Neural cell (in vitro differentiated cells): Measurements from ENCODE around the gene STYXL2. TPM values are rescaled to one million over a fixed set of nuclear protein-coding genes. Genes with fewer than 3 reads are reported as not detected.
A peak's percentile ranks its signal among the peaks of the same experiment; 100 is the strongest.

Experiments used
- H2AFZ ChIP-seq: fragments of 200-600, 300-800 bp; sonication (generic), shearing (Covaris generic); 2 replicates; pipeline ENCODE4 v1.6.0; 2014; ENCODE audit warnings: low read depth, mild to moderate bottlenecking, antibody characterized with exemption, low read length, moderate library complexity
- H3F3A ChIP-seq: fragments of 200-600 bp; shearing (Covaris generic); 2 replicates; pipeline ENCODE4 v1.6.1; 2016; ENCODE audit warnings: mild to moderate bottlenecking, moderate library complexity, mixed read lengths, antibody characterized with exemption, low read length; ENCODE audit not compliant: insufficient read depth, poor library complexity, severe bottlenecking
- H3K27ac ChIP-seq: fragments of 200-600, 300-800 bp; sonication (generic), shearing (Covaris generic); 2 replicates; pipeline ENCODE4 v1.5.1; 2014; ENCODE audit warnings: mild to moderate bottlenecking, low read length, moderate library complexity
- H3K27me3 ChIP-seq: fragments of 300-800, 200-600 bp; sonication (generic), shearing (Covaris generic); 2 replicates; pipeline ENCODE4 v1.6.0; 2014; ENCODE audit warnings: mild to moderate bottlenecking, low read depth, low read length, moderate library complexity; ENCODE audit not compliant: insufficient read depth
- H3K36me3 ChIP-seq: fragments of 300-800, 200-600 bp; sonication (generic), shearing (Covaris generic); 2 replicates; pipeline ENCODE4 v1.5.1; 2014; ENCODE audit warnings: mild to moderate bottlenecking, antibody characterized with exemption, low read length, moderate library complexity; ENCODE audit not compliant: insufficient read depth
- H3K4me2 ChIP-seq: fragments of 300-800, 200-600 bp; sonication (generic), shearing (Covaris generic); 2 replicates; pipeline ENCODE4 v1.6.0; 2014; ENCODE audit warnings: mild to moderate bottlenecking, low read length
- H3K4me3 ChIP-seq: fragments of 300-800, 200-600 bp; sonication (generic), shearing (Covaris generic); 2 replicates; pipeline ENCODE4 v1.5.1; 2014; ENCODE audit warnings: mild to moderate bottlenecking, low read length, moderate library complexity
- H3K79me2 ChIP-seq: fragments of 200-600 bp; shearing (Covaris generic); replicated peaks from 2 replicates; pipeline ENCODE4 v1.6.0; 2014; ENCODE audit warnings: mild to moderate bottlenecking, low read length, moderate library complexity; ENCODE audit not compliant: insufficient read depth
- H3K9ac ChIP-seq: fragments of 300-800, 200-600 bp; sonication (generic), shearing (Covaris generic); 2 replicates; pipeline ENCODE4 v1.6.1; 2016; ENCODE audit warnings: mild to moderate bottlenecking, low read length, mixed read lengths
- H3K9me2 ChIP-seq: fragments of 200-600 bp; shearing (Covaris generic); 2 replicates; pipeline ENCODE4 v1.6.1; 2016; ENCODE audit warnings: mild to moderate bottlenecking, low read length, mixed read lengths; ENCODE audit not compliant: insufficient read depth
- H3K9me3 ChIP-seq: fragments of 200-600, 300-800 bp; sonication (generic), shearing (Covaris generic); 2 replicates; pipeline ENCODE4 v1.6.1; 2016; ENCODE audit warnings: mild to moderate bottlenecking, mixed run types, low read length, moderate library complexity, mixed read lengths
- H4K20me1 ChIP-seq: fragments of 200-600 bp; shearing (Covaris generic); 2 replicates; pipeline ENCODE4 v1.6.1; 2016; ENCODE audit warnings: mild to moderate bottlenecking, mixed run types; ENCODE audit not compliant: insufficient read depth
- EP300 ChIP-seq: fragments of 450-650 bp; conservative IDR thresholded peaks from 2 replicates; pipeline ENCODE4 v1.6.1; 2014; ENCODE audit warnings: antibody characterized with exemption, mild to moderate bottlenecking, moderate library complexity; ENCODE audit not compliant: poor library complexity, severe bottlenecking
- EZH2 ChIP-seq: fragments of 200-600, 300-800 bp; shearing (Covaris generic), sonication (generic); IDR thresholded peaks from 2 replicates; pipeline ENCODE4 v1.6.1; 2014; ENCODE audit warnings: antibody characterized with exemption, low read length, borderline replicate concordance, mild to moderate bottlenecking; ENCODE audit not compliant: insufficient read depth, poor library complexity, severe bottlenecking
- MXI1 ChIP-seq: fragments of 450-650 bp; conservative IDR thresholded peaks from 2 replicates; pipeline ENCODE4 v1.6.1; 2014; ENCODE audit warnings: antibody characterized with exemption, mild to moderate bottlenecking; ENCODE audit not compliant: poor library complexity, severe bottlenecking
- POLR2AphosphoS5 ChIP-seq: IDR thresholded peaks from 2 replicates; pipeline ENCODE4 v1.6.1; 2012
- RAD21 ChIP-seq: fragments of 450-650 bp; conservative IDR thresholded peaks from 2 replicates; pipeline ENCODE4 v1.6.1; 2014; ENCODE audit warnings: antibody characterized with exemption, mild to moderate bottlenecking, moderate library complexity
- SMC3 ChIP-seq: fragments of 450-650 bp; conservative IDR thresholded peaks from 2 replicates; pipeline ENCODE4 v1.6.1; 2014; ENCODE audit warnings: antibody characterized with exemption, mild to moderate bottlenecking, moderate library complexity; ENCODE audit not compliant: poor library complexity
- TAF1 ChIP-seq: IDR thresholded peaks from 2 replicates; pipeline ENCODE4 v1.6.1; 2012; ENCODE audit warnings: low read depth
- polyA plus RNA-seq: library from polyadenylated mRNA; depleted of rRNA; stranded (reverse); fragments of >200 nt; gene quantifications from 2 replicates; pipeline ENCODE4 v1.2.3, GENCODE V29; 2014
- TF ChIP-seq, protein P1 (sequence below): IDR thresholded peaks from 2 replicates; pipeline ENCODE4 v1.6.1; 2012; ENCODE audit warnings: borderline replicate concordance
- TF ChIP-seq, protein P2 (sequence below): fragments of 450-650 bp; IDR thresholded peaks from 2 replicates; pipeline ENCODE4 v1.5.1; 2014; ENCODE audit warnings: antibody characterized with exemption, mild to moderate bottlenecking, moderate library complexity; ENCODE audit not compliant: poor library complexity, severe bottlenecking

Gene STYXL2
- polyA plus RNA-seq, 1 donor from 2014 or later: not detected

DNA sequence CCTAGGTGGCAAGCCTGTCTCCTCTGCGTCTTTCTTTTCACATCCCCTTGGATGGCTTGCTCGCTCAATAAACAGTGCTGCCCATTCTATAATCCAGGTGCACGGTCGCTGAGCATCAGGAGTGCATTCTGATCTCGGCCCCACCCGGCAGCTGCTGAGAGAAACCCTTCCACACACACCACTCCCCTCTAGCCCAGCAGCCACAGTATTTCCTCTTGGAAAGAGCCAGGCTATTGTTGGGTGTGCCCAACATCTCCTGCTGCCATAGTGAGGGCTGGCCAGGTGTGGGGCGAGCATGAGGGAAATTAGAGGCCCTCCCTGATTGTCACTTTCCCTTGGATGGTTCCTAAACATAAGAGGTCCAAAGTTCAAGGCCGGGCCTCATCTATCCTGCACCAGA, 28.4 kb upstream of the STYXL2 start:
- Histone ChIP-seq H2AFZ (no peak overlapping the region), H3K9me3 (no peaks in the 10 kb centered on the region), H3K9ac (no peak overlapping the region), H3K36me3 (no peaks in the 10 kb centered on the region), H3K9me2 (no peaks in the 10 kb centered on the region), H3F3A (no peaks in the 10 kb centered on the region), H3K27me3 (no peaks in the 10 kb centered on the region), H3K4me3 (no peak overlapping the region), H3K79me2 (no peaks in the 10 kb centered on the region), H3K4me2 (no peak overlapping the region), H4K20me1 (no peaks in the 10 kb centered on the region), H3K27ac (no peak overlapping the region)
- TF ChIP-seq TAF1 (no peak), EZH2 (no peak), RAD21 (no peak), POLR2AphosphoS5 (no peak), SMC3 (no peak), MXI1 (no peak), EP300 (no peak)
- TF ChIP-seq, protein P1, sequence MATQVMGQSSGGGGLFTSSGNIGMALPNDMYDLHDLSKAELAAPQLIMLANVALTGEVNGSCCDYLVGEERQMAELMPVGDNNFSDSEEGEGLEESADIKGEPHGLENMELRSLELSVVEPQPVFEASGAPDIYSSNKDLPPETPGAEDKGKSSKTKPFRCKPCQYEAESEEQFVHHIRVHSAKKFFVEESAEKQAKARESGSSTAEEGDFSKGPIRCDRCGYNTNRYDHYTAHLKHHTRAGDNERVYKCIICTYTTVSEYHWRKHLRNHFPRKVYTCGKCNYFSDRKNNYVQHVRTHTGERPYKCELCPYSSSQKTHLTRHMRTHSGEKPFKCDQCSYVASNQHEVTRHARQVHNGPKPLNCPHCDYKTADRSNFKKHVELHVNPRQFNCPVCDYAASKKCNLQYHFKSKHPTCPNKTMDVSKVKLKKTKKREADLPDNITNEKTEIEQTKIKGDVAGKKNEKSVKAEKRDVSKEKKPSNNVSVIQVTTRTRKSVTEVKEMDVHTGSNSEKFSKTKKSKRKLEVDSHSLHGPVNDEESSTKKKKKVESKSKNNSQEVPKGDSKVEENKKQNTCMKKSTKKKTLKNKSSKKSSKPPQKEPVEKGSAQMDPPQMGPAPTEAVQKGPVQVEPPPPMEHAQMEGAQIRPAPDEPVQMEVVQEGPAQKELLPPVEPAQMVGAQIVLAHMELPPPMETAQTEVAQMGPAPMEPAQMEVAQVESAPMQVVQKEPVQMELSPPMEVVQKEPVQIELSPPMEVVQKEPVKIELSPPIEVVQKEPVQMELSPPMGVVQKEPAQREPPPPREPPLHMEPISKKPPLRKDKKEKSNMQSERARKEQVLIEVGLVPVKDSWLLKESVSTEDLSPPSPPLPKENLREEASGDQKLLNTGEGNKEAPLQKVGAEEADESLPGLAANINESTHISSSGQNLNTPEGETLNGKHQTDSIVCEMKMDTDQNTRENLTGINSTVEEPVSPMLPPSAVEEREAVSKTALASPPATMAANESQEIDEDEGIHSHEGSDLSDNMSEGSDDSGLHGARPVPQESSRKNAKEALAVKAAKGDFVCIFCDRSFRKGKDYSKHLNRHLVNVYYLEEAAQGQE: no peak
- TF ChIP-seq, protein P2, sequence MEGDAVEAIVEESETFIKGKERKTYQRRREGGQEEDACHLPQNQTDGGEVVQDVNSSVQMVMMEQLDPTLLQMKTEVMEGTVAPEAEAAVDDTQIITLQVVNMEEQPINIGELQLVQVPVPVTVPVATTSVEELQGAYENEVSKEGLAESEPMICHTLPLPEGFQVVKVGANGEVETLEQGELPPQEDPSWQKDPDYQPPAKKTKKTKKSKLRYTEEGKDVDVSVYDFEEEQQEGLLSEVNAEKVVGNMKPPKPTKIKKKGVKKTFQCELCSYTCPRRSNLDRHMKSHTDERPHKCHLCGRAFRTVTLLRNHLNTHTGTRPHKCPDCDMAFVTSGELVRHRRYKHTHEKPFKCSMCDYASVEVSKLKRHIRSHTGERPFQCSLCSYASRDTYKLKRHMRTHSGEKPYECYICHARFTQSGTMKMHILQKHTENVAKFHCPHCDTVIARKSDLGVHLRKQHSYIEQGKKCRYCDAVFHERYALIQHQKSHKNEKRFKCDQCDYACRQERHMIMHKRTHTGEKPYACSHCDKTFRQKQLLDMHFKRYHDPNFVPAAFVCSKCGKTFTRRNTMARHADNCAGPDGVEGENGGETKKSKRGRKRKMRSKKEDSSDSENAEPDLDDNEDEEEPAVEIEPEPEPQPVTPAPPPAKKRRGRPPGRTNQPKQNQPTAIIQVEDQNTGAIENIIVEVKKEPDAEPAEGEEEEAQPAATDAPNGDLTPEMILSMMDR: no peak

DNA sequence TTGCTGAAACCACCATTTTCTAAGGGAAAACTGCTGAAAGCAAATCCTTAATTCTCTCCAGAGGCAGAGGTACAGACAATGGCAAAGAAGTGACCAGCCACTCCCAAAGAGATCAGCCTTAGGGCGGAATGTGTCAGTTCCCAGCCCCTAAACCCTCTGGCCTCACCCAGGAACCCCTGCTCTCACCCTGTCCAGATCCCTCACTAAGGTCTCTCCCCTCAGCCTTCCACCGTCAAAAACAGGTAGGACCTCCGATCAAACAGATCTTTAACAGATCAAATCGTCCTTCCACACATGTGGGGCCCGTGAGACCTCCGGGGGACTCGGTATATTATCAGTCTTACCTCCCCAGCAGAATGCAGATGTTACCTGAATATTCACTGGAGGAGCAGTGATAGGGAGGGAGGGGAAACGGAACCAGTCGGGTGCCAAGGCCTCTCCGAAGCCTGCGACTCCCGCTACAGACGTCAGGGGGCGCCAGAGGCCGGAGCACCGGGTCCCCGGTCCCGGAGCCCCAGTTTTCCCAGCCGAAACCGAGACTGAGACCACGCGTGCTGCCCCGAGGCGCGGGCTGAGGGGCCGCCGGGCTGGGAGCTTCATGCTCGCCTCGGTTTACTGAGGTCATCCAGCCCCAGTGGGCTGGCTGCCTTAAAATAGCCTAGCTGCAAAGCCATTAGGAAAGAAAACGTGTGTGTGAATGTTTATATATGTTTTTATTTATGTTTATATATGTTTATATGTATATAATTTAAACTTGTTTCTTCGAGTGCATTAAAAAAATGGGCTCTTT, 27.3 kb upstream of the STYXL2 start:
- H3K9ac ChIP-seq: peak overlapping the region; percentile 8

More for the DNA sequence above, 27.3 kb upstream of the STYXL2 start:
- Histone ChIP-seq H3K4me2 (peak overlapping the region; percentile 68), H3K9me2 (no peaks in the 10 kb centered on the region), H4K20me1 (no peaks in the 10 kb centered on the region), H3K27me3 (no peaks in the 10 kb centered on the region), H3K27ac (no peak overlapping the region), H2AFZ (no peak overlapping the region), H3K36me3 (no peaks in the 10 kb centered on the region), H3K4me3 (peak overlapping the region; percentile 47), H3K79me2 (no peaks in the 10 kb centered on the region), H3F3A (no peaks in the 10 kb centered on the region), H3K9me3 (no peaks in the 10 kb centered on the region)
- TF ChIP-seq EP300 (no peak), EZH2 (no peak), MXI1 (peak; percentile 55), SMC3 (peak; percentile 100), TAF1 (no peak), RAD21 (peak; percentile 99), POLR2AphosphoS5 (no peak)
- TF ChIP-seq, protein P2: peak; percentile 98
- TF ChIP-seq, protein P1: no peak
